ENCODE measurements around the gene DVL1. TPM values are rescaled to one million over a fixed set of nuclear protein-coding genes. Genes with fewer than 3 reads are reported as not detected.

DVL1 gene
- total RNA-seq, 2 donors from 2014 or later: 66.2 to 101 TPM

DNA sequence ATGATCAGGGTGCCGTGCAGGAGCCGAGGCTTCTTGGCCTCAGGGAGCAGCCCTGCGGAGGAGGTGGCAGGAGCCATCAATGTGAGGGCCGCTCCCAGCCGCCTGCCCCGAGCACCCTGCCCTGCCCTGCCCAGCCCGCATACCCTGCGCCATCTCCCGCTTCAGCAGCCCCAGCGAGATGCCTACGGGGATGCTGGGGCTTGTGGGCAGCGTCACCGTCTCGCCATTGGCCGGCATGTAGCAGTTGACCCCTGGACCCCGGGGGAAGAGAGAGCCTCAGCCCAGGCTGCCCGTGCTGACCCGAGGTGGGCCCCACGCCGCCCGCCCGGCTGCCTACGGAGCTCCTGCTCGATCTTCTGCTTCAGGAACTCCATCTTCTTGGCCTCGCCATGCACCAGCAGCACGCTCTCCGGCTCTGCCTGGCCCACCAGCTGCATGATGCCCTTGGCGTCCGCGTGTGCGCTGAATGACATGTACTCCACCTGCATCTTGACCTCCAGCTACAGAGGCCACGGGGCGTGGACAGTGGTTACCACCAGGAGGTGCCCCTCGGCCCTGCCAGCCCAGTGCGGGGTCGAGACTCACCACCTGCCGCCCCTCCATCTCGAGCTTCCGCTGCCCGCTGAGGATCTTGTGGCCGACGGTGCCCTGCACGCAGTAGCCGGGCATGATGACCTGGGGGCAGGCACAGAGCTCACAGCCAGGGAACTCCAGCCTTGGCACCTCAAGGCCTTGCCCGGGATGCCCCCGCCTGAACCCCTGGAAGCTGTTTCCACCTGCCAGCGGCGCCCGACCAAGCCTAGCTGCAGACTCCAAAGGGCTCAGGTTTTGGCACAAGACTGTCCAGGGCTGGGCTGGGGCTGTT is 36.5 kb downstream of the DVL1 start:
- Histone ChIP-seq H3K27ac (no peak overlapping the region), H3K36me3 (peaks cover 37% of the 10 kb centered on the region), H3K9me3 (no peaks in the 10 kb centered on the region), H3K4me1 (ENCODE audit: control insufficient read depth in 1 of 2, low read depth in 2 of 2) (peaks cover 2 to 18% of the 10 kb centered on the region in 2 donors), H3K4me3 (no peak overlapping the region), H3K27me3 (replicated peaks; ENCODE audit: insufficient read depth) (no peaks in the 10 kb centered on the region)
- TF ChIP-seq, protein P1, sequence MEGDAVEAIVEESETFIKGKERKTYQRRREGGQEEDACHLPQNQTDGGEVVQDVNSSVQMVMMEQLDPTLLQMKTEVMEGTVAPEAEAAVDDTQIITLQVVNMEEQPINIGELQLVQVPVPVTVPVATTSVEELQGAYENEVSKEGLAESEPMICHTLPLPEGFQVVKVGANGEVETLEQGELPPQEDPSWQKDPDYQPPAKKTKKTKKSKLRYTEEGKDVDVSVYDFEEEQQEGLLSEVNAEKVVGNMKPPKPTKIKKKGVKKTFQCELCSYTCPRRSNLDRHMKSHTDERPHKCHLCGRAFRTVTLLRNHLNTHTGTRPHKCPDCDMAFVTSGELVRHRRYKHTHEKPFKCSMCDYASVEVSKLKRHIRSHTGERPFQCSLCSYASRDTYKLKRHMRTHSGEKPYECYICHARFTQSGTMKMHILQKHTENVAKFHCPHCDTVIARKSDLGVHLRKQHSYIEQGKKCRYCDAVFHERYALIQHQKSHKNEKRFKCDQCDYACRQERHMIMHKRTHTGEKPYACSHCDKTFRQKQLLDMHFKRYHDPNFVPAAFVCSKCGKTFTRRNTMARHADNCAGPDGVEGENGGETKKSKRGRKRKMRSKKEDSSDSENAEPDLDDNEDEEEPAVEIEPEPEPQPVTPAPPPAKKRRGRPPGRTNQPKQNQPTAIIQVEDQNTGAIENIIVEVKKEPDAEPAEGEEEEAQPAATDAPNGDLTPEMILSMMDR (IDR thresholded peaks at IDR 0.05): no peak
- ATAC-seq (ENCODE audit: insufficient number of reproducible peaks, low FRiP score, low read depth): no peak
- DNase-seq (ENCODE audit: low spot score): no peak

DNA sequence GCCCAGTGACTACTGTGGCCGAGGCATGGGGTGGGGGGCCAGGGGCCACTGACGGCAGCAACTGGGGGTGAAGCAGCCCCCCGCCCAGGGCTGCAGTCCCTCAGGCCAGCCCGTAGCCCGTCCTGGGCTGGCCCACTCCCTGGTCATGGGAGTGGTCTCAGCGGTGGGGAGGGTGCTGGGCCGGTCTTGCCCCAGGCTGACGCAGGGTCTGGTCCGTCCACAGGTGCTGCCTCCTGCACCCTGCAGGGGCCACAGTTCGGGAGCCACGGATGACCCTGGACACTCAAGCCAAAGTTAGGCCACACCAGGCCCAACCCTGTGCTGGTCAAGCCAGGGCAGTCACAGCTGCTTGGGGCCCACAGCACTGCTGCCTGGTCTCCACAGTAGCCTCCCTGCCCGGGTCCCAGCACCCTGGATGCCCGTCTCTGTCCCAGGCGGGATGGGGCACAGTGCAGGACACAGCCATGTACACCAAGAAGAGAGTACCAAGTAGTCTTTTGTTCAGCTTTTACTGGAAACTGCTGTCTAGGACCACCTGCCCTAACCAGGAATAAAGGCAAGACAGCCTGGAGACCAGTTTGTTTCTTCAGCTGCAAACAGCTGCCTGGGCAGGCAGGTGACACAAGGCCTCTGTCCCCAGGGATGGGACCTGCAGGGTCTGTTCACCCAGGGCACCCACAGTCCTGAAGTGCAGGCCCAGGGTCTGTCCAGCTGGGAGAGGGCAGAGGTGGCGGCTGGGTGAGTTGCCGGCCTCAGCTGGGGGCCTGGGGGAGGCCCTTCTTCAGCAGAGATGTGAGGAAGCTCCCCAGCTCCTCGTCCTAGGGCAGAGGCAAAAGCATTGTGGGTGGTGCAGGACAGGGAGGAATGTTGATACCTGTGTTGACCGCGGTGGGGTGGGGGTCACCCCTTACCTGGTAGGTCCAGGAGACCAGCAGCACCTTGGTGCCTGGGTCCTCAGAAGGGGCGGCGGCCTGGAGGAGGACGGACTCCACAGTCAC is 37.8 kb downstream of the DVL1 start:
- H3K36me3 ChIP-seq: peaks cover 37% of the 10 kb centered on the region
- peaks cover 8 to 22% of the 10 kb centered on the region in 2 donors for H3K4me1 ChIP-seq (ENCODE audit: control insufficient read depth in 1 of 2, low read depth in 2 of 2)
- no peak for ATAC-seq (ENCODE audit: insufficient number of reproducible peaks, low FRiP score, low read depth)
- H3K27ac ChIP-seq: no peak overlapping the region
- no peaks in the 10 kb centered on the region for H3K27me3 ChIP-seq (replicated peaks; ENCODE audit: insufficient read depth)
- TF ChIP-seq, protein P1 (IDR thresholded peaks at IDR 0.05): no peak
- no peak overlapping the region for H3K4me3 ChIP-seq
- no peak for DNase-seq (ENCODE audit: low spot score)
- no peaks in the 10 kb centered on the region for H3K9me3 ChIP-seq

DNA sequence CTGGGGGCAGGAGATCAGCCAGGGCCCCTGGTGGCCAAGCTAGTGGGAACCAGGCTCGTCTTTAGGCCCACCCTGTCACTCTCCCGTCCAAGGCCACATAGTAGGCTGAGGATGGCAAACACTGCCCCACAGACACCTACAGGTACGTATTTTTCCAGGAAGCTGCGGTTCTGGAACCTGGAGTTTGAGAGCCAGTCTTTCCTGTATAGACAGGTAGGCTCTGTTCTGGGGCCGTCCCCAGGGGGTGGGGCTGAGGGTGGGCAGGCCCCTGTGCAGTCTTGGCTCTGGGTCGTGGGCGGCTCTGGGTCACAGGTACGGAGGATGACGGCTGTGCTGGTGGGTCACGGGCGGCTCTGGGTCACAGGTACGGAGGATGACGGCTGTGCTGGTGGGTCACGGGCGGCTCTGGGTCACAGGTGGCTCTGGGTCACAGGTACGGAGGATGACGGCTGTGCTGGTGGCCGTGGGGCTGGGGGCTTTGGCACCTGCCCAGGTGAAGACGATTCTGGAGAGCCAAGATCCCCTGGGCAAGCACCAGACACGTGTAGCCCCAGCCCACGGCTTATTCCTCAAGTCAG is 38.7 kb downstream of the DVL1 start:
- TF ChIP-seq, protein P1 (IDR thresholded peaks at IDR 0.05): no peak
- no peak for ATAC-seq (ENCODE audit: insufficient number of reproducible peaks, low FRiP score, low read depth)
- no peak overlapping the region for H3K4me3 ChIP-seq
- peaks cover 37% of the 10 kb centered on the region for H3K36me3 ChIP-seq
- no peak overlapping the region for H3K27ac ChIP-seq
- H3K9me3 ChIP-seq: no peaks in the 10 kb centered on the region
- DNase-seq (ENCODE audit: low spot score): no peak
- H3K4me1 ChIP-seq (ENCODE audit: control insufficient read depth in 1 of 2, low read depth in 2 of 2): peaks cover 16 to 30% of the 10 kb centered on the region in 2 donors
- no peaks in the 10 kb centered on the region for H3K27me3 ChIP-seq (replicated peaks; ENCODE audit: insufficient read depth)

DNA sequence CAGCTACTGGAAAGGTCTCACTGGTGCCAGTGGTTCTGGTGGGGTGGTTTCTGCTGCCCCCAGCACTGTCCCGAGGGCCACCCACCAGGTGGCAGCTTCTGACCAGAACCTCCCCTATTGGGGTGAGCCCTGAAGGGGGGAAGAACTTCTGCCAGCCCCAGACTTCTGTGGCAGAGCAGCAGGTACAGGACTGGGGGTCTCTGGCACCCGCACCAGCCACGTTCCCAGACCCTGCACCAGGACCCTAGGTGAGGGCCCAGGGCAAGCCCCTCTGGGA is 39.2 kb downstream of the DVL1 start:
- TF ChIP-seq, protein P1 (IDR thresholded peaks at IDR 0.05): no peak
- Histone ChIP-seq H3K4me3 (no peak overlapping the region), H3K4me1 (ENCODE audit: control insufficient read depth in 1 of 2, low read depth in 2 of 2) (peaks cover 21 to 35% of the 10 kb centered on the region in 2 donors), H3K9me3 (no peaks in the 10 kb centered on the region), H3K36me3 (peaks cover 37% of the 10 kb centered on the region), H3K27ac (peak overlapping the region in 1 of 2 donors; percentile 38), H3K27me3 (replicated peaks; ENCODE audit: insufficient read depth) (no peaks in the 10 kb centered on the region)
- no peak for DNase-seq (ENCODE audit: low spot score)
- ATAC-seq (ENCODE audit: insufficient number of reproducible peaks, low FRiP score, low read depth): no peak
